GM18870 (cell line): ENCODE measurements around the gene PCED1B.

Experiments
- ATAC-seq: cut with Tn5 transposase; IDR thresholded peaks from one replicate; pipeline ENCODE4 v1.9.1; 2021; ENCODE audit warnings: moderate library complexity; ENCODE audit not compliant: unreplicated experiment

The PCED1B gene

DNA sequence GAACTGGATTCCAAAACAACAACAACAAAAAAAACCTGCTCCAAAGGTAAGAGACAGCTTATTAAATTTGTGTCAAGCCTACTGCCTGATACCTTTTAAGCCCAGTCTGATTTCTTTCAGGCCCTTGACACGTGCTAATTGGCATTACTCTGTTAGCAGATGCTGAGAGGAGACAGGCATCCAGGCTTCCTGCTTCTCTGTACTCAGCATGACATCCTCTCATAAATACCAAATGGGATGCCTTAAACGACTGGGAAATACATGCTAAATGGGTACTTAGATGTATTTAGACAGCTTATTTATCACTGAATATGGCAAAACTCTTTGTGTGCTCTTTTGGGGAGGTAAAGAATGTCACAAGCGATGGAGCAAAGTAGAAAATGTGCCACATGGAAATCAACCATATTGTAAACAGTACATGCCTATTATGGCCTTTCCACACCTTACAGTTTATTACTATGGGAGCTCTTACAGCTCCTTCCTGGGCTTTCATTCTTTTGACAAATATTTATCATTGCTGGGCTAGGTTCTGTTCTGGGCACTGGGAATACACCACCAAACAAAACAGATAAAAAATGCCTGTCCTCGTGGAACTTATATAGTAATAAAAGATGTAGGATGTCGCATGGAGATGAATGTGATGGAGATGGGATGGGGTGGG lies 11.5 kb upstream of the PCED1B start:
- ATAC-seq, result no peak

DNA sequence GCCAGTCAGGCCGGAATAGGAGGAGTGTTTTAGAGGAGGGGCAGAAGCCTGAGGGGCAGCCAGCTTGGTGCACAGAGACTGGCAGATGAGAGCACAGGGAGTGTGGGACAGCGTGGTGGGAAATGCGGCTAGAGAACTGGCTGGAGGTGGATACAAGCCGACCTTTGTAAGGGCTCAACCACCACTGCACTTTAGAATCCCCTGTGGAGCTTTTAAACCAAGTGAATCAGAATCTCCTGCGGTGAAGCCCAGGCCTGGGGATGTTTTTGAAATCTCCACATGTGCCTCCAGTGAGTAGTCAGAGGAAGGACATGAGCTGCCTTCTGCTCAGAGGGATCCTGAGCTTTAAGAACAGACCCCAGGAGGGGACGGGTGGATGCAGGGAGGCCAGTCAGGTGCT lies 10.9 kb upstream of the PCED1B start:
- no peak for ATAC-seq

DNA sequence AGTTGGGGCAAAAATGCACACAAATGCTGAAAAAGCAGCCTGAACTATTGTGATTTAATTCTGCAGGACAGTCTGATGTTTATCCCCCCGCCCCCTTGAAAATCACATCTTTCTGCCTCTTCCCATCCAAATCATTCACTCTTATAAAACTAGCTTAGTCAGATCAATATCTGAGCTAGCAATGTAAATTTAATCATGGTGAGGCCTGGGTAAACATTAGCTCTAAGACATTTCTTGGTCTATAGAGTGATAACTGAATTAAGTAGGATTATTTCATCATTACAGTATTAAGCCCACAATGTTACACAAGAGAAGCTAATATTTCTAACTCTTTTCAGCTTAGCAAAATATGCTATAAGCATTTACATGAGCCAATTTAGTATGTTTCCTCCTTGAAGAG lies 9.1 kb upstream of the PCED1B start:
- ATAC-seq, result no peak

DNA sequence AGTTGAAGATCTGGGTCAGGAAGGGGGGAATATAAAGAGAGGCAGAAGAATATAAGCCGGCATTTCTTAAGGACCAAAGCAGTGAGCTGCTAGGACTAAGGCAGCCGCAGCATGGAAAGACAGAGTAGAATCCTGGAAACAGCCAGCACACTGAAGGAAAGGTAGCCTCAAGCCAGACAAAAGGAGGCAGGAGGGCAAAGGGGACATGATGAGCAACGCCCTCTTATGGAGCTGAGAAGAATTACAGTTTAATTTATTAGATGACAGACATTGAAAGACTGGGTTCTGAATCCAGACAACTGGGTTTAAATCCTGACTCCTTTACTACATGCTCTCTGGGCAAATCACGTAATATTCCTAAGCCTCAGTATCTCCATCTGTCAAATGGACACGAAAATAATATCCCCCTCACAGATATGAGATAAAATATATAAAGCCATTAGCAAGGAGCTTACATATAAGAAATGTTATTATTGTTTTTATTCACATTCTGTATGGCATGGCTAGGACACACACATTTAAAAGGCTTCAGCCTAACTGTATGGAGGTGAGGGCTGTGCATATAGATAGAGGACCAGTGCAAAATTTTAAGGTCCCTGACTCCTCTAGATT lies 8.1 kb upstream of the PCED1B start:
- ATAC-seq, result no peak

DNA sequence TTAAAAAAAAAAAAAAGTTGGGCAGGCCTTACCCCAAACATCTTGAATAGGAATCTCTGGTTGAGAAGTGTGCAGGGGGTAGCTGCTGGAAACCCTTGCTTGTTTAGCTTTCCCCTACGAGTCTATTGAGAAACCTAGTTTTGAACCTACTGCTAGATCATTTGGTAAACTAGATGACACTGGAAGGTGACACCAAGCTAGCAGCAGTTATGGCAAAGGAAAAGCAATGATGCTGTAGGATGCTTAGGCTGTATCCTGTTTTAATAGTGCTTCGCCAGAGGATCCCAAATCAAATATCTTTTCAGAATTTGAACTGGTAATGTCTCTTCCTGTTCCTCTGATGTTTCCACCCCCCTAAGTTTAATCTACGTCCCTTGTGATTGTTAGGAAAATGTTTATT lies 5.5 kb upstream of the PCED1B start:
- ATAC-seq, result no peak

DNA sequence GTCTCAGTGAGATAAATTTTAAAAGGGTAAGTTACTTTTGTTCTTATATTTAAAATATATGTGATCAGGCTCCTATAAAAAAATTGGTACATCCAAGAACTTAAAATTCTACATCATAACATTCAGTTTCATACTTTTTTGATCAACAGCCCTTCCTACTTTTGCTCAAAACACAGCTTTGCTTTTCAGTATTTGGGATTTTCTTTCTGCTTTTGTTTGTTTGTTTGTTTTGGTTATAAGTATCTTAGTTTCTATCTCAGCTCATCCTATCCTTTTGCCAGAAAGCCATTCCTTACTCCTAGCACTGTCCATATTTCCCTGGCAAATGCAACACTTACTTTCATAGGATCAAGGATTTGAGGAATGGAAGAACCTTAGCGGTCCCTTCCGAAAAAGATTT lies 4.7 kb upstream of the PCED1B start:
- ATAC-seq, result no peak

DNA sequence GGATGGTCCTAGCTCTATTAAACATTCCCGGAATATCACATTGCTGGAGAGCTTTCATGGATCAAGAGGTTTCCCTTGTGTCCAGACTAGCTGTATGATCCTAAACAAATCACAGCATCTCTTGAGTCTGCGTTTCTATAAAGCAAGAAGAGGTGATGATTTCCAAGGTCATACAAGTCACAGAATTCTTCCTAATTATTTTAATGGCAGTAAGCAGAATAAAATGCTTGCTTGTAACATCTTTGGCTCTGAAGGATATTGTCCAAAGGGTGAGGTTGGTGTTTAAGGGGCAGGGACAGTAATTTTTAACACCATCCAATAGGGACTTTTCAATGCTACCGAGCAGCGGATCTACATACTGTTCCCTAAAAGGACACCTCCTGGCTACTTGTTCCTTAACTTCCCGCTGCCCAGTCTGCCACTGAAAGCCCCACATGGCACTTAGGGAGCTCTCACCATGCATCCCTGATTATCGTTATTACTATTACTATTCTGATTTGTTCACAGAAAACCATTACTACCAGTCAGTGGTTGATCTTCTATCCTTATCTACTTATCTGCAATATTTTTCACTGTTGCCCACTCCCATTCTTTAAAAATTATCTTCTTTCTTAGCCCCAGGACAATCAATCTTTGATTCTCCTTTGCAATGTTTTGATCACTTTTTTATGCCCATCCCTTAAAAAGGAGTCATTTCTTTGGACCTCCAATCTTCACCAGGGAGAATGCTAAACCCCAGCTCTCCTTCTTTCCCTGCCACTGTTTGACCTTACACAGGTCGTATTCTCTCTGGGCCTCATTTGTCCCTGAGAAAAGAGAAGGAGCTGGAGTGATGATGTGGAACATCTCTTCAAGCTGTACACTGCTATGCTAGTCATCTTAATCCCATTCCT lies 4.0 kb upstream of the PCED1B start:
- ATAC-seq, result no peak

DNA sequence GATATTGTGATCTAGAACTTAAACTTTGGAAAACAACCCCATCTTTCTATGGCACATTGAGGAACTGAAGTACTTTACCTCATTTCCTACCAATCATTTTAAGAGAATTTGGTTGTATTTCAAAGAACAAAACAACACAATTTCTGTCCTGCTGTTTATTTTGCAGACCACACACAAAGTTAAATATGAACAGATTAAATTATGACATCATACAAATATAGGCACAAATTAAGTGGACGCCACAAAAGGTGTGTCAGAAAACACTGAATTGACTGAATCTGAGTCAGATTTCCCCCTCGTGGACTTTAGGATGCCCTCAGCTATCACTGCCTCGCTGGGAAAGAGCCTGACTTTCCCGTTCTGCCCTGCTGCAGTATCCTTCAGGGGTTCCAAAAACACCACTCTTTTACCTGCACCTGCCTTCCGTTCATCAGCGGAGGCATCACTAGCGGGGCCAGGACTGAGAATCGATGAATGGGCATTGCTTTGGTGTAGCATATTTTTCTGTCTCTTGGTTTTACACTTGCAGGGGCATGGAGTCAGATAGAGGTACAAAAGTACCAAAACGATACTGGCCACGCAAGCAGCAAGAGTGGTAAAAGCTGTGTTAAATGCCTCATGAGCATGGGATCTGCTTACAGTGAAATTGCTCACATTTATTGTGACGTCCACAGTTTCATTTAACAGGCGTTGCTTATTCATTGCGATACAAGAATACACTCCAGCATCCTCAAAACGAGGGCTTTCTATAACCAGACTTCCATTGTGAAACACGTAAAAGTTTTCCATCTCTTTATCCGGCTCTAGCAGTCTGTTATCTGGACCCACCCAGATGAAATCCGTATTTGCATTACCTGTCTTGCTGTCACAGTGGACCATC lies 2.0 kb upstream of the PCED1B start:
- no peak for ATAC-seq

DNA sequence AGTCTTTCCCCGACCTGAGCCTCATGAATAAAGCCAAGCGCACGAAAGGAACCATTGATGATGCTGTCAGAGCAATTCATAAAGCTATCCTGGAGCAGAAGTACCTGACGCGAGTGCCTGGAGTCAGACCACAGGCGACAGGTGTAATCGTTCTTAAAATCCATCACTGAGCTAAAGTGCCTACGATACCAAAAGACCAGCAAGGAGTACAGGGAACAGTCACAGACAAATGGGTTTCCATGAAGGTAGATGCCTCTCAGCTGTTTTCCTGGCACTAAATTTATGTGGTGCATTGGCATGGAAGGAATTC lies 1.4 kb upstream of the PCED1B start:
- no peak for ATAC-seq

DNA sequence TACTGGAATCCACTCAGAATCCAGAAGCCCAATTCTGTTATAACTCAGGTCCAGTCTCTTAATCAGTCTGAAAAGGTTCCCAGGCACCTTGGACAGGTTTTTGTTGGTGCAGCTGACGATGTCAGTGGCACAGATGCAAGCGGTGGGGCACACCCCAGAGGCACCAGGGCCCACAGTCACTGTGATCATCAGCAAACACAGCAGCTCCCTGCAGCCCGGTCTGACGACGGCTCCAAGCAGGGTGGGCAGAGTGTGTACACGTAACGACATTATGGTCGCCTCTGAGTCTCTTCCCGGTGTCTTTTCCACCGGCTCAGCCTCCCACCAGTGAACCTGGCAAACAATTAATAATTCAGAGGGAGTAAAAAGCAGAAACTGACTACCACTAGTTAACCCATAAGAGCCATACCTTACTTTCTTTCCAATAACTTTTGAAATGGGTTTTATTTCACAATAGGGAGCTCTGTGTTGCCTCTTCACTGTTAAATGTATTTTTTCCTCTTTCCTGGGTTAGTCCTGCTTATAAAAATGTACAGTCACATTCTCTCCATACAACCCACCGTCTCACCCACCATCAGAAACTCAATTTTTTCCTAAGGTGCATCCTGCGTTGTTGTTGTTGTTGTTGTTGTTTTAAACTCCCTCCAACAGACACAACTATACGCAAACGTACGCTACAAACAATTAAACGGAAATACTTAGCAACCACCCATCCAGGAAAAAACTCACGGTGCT lies 521 bp upstream of the PCED1B start:
- ATAC-seq, result no peak

DNA sequence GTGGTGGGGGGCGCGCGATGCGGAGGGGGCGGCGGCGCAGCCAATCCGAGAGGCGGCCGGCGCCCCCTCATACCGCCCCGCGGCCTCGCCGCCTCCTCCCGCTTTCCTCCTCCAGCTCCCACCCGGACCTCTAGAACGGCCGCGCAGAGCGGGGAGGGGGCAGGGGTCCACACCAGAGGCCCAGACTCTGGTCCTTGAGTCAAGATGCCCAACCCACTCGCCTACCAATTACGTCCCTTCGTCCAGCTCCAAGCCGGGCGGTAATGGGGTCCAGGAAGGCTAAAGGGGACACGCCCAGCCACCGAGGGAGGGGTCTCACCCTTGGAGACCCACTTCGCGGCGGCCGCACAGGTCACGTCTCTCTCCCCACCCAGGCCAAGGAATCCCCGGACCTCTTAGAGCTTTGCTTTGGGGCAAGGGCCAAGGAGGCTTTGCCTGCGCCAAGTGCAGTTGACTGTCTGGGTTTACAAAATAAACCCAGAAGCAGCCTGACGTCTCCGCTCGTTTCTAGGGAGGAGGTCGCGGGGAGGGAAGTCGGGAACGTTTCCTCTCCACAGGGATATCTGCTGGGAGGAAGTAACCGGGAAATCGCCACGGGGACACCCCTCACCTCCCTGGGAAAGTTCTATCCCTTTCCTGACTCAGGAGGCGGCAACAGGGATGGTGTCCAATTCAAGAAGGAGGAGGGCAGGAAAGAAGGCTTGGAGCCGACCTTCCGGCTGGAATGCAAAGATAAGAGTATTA lies 732 bp downstream of the PCED1B start:
- no peak for ATAC-seq

DNA sequence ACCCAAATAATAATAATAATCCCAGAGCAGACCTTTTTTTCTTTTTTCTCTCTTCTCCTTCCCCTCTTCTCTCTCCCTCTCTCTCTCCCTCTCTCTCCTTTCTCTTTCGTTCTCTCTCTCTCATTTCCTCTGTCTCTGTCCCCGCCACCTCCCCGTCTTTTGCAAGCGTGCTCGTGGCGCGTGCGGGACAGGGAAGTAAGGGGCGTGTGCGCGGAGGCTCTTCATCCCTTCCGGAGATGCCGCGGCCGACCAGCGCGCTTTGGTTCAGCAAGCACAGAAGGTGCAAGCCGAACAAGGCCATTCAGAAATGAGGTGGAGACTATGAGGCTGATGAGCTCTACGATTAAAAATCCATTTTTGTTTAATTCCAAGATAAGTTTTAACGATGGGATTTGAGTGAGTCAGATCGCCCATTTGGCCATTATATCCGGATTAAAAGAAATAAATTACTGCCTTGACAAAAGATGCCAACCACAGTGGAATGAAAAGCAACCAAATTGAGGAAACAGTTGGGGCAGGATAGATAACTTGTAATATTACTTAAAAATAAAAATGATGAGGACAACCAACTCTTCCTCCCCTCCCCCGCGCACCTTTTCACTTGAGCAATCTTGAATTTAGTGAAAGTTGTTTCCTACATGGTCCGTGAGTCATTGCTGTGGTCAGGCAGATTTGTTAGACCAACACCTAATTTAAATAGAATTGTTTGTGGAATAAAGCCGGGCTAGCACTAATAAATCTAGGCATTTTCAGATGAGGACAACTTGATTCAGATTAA lies 1.5 kb downstream of the PCED1B start:
- no peak for ATAC-seq

DNA sequence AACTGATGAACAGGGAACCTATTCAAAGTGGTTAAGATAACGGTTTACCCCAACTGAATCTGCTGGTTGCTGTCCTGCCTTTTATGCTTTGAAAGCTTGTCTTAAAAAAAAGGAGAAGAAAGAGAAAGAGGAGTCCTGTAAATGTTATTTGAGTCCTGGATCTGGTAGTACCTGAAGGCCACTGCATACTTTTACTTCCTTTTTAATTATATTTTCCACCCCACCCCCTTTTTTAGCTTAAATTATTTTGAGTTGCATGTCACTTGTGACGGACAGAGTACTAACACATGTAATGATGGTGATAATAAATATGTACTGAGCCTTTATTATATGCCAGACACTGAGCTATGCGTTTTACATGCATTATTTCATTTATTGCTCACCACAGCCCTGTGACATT lies 2.9 kb downstream of the PCED1B start:
- no peak for ATAC-seq

DNA sequence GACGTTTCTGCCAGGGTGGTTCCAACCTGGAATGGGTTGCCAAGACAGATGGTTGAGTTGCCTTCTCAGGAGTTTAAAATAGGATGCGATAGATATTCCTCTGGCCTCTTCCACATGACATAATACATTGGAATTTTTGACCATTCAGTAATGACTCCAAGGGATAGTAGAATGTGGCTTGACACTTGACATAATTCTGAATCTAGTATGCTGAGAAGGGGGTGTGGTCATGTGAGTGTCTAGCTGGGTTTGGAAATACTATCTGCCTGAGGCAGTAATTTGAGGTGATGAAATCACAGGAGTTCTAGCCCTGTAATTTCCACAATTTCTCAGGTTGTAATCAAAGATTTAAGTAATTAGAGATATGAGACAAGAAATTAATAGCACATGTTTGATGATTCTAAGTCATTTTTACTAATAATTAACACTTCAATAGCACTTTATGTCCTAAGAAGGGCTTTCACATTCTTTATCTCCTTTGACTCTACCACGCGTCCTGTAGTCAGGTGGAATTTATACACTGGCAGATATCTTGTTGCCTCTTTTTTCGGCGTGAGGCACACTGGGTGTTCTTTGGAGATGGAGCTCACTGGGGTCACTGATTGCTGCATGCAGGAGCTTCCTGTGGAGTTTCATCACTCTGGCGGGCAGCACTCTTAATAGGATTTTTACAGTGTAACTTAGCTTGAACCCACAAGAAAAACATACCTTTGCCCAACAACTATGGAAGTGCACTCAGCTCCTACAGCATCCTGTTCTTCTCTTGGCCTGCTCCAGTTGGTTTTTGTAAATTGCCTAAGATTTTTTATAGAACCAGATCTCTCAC lies 3.6 kb downstream of the PCED1B start:
- no peak for ATAC-seq

DNA sequence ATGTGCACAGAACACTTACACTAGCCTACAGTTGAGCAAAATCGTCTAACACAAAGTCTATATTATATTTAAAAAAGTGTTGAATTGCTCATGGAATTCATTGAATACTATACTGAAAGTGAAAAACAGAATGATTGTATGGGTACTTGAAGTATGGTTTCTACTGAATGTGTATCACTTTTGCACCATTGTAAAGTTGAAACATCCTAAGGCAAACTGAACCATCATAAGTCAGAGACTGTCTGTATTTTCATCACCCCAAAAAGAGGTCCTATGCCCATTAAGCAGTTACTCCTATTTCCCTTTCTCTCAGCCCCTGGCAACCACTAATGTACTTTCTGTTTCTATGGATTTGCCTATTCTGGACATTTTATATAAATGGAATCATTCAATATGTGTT lies 4.8 kb downstream of the PCED1B start:
- no peak for ATAC-seq

DNA sequence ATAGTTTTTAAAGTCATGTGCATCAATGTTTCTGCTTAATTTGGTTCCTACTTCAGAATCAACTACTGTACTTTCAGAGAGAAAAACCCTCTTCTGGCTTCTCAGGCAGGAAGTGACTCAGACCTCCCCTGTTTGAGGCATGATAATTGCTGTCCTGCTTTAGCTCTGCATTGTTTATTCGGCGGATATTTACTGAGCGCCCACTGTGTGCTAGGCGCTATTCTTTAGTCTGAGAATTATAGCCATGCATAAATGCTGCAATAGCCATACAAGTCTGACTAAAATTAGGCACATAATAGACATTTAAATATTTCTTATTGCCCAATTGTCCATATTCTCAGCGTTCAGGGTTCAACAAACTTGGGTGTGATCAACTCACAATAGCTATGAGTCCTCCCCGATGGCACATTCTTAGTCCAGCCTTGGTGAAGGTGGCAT lies 6.4 kb downstream of the PCED1B start:
- ATAC-seq, result no peak

DNA sequence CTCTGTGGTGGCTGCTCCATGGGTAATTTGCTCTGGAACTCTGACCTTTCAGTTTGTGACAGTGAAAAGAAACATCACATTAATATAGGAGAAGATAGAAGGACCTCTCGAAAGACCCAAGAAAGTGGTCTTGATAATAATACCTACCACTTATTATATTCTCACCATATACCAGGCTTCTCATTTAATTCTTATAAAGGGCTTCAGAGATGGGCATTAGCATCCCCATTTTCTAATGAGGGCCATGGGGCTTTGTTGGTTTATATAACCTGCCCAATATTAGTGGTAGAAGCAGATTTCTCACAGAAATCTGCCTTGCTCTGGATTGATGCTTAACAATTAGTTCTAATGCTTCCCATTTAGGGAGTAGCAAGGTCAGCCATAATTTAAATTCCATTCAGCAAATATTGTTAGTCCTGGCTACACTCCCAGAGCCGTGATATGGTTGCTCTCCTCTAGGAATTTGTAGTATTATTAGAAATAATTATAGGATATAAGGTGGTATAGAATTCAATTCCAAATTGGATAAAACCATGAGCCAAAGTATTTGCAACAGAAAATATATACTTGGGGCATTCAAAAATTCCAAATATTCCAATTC lies 7.8 kb downstream of the PCED1B start:
- no peak for ATAC-seq
